Activated T-cell treated with anti-CD3 and anti-CD28 coated beads, Interleukin-2, amount 50 U/mL, for 24 hours (primary cell): ENCODE measurements around the gene G6PD.

Experiments
- DNase-seq: peaks from one replicate; pipeline ENCODE4 v3.0.0-alpha.2; 2020
- H3K27ac Mint-ChIP-seq: 2 replicates; pipeline ENCODE4 v1.8.0; 2020; ENCODE audit warnings: mild to moderate bottlenecking, mixed read lengths
- H3K27me3 Mint-ChIP-seq: 2 replicates; pipeline ENCODE4 v1.8.0; 2020; ENCODE audit warnings: mixed read lengths
- H3K36me3 Mint-ChIP-seq: 2 replicates; pipeline ENCODE4 v1.8.0; 2020; ENCODE audit warnings: low read depth, mixed read lengths
- H3K4me1 Mint-ChIP-seq: 2 replicates; pipeline ENCODE4 v1.8.0; 2020; ENCODE audit warnings: low read depth, mixed read lengths
- H3K4me3 Mint-ChIP-seq: 2 replicates; pipeline ENCODE4 v1.8.0; 2020; ENCODE audit warnings: mild to moderate bottlenecking, moderate library complexity, mixed read lengths
- H3K9me3 Mint-ChIP-seq: 2 replicates; pipeline ENCODE4 v1.8.0; 2020; ENCODE audit warnings: mixed read lengths

The G6PD gene

DNA sequence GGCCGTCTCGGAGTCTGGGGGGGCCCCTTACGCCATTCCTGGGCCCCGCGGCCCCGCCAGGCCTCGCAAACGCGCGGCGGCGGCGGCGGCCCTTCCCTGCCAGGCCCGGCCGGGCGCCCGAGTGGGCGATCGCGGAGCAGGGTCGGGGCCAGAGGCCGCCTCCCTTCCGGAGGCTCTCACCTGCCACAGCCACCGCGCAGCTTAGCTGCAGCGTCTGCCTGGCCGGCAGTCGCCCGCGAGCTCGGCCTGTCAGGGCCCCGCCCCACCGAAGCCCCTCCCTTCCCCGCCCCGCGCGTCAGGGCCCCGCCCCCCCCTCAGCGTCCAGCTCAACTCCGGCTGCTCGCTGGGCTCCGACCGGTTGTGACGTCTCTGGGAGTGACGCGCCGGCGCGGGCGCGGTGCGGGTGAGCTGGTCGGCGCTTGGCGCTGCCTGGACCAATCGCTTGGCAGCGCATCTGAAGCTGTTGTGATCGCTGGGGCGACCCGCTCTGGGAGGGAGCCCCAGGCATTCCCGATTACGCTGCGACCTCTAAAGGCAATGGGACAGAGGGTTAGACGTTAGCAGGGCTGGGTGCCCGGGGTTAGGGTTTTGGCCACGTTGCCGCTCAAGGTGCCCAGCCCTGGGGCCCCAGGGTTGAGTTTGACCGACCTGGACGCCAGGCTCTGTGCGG lies 56.1 kb downstream of the G6PD start, which contains the start of gene SLC10A3:
Gene SLC10A3, minus strand, starts transcription at position 216 of the 670 bp plus-strand sequence. CDS start 1,689 bp downstream, outside the sequence.
- Mint-ChIP-seq H3K4me1 (peaks cover 25% of the 10 kb centered on the region), H3K36me3 (peaks cover 30% of the 10 kb centered on the region), H3K27me3 (peaks cover 4% of the 10 kb centered on the region), H3K27ac (peak within 1 kb of the TSS; percentile 92), H3K4me3 (peak within 1 kb of the TSS; percentile 87), H3K9me3 (no peaks in the 10 kb centered on the region)
- DNase-seq, result peak; percentile 89

DNA sequence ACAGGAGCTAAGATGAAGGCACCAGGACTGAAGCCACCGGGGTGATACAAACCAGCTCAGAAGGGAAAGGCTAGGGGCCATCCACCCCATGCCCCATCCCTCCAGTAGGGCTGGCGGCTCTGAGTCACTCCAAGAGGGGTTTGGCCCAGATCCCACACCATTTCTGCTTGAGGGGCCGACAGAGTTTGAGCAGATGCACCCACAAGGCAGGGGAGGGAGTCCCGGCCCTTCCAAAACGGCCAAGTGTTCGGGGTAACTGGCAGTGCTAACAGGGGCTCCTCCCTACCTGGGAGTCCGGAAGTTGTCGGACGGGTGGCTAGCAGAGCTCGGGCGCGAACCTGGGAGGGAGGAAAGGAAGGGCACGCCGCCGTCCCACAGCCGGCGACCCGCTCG lies 56.6 kb downstream of the G6PD start:
- H3K27ac Mint-ChIP-seq, result peak overlapping the region; percentile 91
- H3K9me3 Mint-ChIP-seq, result no peaks in the 10 kb centered on the region
- DNase-seq, result no peak

DNA sequence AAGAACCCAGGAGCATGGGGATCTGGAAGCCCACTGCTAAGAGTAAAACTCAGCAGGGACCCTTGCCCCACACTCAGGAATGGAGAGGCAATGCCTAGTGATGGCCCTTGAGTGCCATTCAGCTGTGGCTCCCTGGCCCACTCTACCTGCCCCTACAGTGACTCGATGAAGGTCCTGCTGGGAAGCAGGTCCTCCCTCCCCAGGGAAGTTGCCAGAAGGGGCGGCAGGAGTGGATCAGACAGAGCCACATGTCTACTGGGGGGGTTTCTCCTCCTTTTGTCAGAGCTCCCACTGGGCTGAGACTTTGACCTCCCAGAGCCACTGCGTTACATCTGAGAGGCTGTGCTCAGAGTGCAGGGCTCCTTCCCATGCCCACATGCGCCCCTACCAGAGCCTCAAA lies 57.5 kb downstream of the G6PD start:
- H3K27me3 Mint-ChIP-seq, result peaks cover 4% of the 10 kb centered on the region
- no peaks in the 10 kb centered on the region for H3K9me3 Mint-ChIP-seq
- H3K27ac Mint-ChIP-seq, result peak overlapping the region; percentile 91
- H3K4me1 Mint-ChIP-seq, result peaks cover 32% of the 10 kb centered on the region
- peaks cover 44% of the 10 kb centered on the region for H3K36me3 Mint-ChIP-seq
- no peak for DNase-seq
- peak overlapping the region; percentile 86 for H3K4me3 Mint-ChIP-seq

More for the DNA sequence above, 56.6 kb downstream of the G6PD start:
- H3K36me3 Mint-ChIP-seq, result peaks cover 35% of the 10 kb centered on the region
- peaks cover 4% of the 10 kb centered on the region for H3K27me3 Mint-ChIP-seq
- H3K4me1 Mint-ChIP-seq, result peaks cover 27% of the 10 kb centered on the region
- peak overlapping the region; percentile 86 for H3K4me3 Mint-ChIP-seq

DNA sequence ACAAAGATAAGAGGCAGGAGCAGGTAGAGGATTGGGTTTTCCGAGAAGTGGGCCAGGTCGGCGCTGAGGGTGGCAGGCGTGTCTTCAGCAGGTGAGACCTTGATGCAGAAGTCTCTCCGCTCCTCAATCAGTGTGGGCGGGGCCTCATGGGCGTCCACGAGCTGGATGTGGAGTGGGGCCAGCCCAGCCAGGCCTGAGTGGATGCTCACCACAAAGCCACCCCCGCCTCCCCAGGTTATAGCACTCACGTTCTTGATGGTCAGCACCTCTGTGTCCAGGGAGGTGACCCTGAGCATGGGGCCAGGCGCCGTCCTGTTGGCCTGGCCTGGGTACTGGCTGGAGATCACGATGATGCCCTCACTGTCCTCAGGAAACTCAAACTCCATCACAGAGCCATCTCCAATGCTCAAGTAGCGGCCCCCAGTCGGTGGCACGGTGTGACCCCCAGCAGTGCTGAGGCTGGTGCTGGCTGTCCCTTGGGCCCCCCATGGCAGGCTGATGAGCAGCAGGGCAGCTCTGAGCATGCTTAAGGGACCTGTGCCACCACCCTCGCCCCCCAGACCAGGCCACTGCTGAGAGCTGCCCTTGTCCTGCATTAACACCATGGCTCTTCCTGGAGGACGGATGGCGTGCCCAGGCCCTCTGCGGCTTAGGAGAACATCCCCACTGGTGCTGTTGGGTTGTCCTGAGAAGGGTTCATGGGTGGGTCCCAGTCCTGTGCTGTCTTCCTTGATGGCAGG lies 58.1 kb downstream of the G6PD start:
- H3K4me3 Mint-ChIP-seq, result no peak overlapping the region
- peaks cover 38% of the 10 kb centered on the region for H3K4me1 Mint-ChIP-seq
- H3K36me3 Mint-ChIP-seq, result peaks cover 50% of the 10 kb centered on the region
- no peak for DNase-seq
- no peak overlapping the region for H3K27ac Mint-ChIP-seq
- no peaks in the 10 kb centered on the region for H3K9me3 Mint-ChIP-seq
- H3K27me3 Mint-ChIP-seq, result peaks cover 7% of the 10 kb centered on the region

DNA sequence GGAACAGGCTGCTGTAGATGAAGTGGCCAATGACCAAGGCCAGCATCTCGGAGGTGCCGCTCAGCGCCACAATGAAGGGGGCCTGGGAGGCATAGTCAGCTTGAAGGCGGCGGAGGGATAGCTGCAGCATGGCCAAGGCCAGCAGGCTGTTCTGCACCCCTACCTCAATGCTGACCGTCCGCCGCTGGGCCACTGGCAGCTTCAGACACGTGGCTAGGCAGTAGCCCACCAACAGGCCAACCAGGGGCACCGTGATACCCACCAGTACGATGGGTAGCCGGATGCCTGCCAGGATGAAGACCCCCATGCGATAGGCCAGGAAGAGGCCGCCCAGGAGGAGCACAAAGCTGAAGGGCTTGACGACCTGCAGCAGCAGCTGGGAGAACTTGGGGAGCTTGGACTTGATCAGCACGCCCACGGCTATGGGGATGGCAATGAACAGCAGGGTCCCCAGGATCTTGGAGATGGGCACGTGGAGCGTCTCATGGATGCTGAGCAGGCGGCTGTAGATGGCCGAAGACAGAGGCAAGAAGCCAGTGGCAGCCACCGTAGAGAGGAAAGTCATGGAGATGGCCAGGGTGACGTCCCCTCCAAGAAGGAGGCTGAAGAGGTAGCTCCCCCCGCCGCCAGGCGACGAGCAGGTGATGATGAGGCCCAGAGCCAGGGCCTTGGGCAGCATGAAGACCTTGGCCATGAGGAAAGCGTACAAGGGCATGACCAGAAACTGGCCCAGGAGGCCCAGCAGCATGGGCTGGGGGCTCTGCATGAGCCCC lies 58.9 kb downstream of the G6PD start:
- no peak overlapping the region for H3K27ac Mint-ChIP-seq
- DNase-seq, result no peak
- no peaks in the 10 kb centered on the region for H3K9me3 Mint-ChIP-seq
- H3K27me3 Mint-ChIP-seq, result peaks cover 8% of the 10 kb centered on the region
- peaks cover 42% of the 10 kb centered on the region for H3K4me1 Mint-ChIP-seq
- peak overlapping the region; percentile 77 for H3K4me3 Mint-ChIP-seq
- peaks cover 55% of the 10 kb centered on the region for H3K36me3 Mint-ChIP-seq

DNA sequence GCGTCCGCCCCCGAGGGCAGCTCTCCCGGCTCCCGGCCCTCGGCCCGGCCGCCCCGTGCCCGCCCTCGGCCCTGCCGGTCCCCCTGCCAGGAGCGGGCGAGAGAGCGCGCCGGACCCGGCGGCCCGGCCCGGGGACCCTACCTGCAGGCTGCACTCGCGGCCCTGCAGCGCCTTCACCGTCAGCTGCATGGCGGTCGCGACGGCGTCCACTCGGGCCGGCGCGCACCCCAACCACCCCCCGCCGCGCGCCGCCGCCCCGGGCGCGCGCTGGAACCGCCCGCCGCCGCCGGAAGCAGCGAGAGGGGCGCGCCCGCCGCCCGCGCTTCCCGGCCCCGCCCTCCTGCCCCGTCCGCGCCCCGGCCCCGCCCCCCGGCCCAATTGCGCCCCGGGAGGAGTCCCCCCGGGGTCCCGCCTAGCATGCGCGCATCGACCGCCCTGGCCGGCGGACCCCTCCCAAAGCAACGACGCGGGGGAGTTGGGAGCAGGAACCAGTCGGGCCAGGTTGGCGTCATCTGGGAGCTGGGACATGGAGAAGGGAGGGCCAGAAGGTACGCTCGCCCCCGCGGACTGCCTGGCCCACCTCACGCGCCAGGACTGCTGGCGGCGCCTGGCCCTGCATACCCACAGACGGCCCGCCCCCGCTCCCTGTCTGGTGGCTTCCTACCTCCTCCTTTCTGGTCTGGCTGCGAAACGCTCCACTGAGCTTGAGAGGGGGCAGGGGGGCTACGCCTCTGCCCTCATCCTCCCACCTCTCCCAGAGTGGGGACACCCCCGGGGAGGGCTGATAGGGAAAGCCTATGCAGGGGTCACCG lies 60.0 kb downstream of the G6PD start, which contains the start of gene UBL4A:
Gene UBL4A, minus strand, starts transcription at position 220 of the 812 bp plus-strand sequence. Its CDS starts 31 bp downstream, at position 189.
- H3K36me3 Mint-ChIP-seq, result peaks cover 55% of the 10 kb centered on the region
- peak within 1 kb of the TSS; percentile 78 for H3K4me3 Mint-ChIP-seq
- H3K27me3 Mint-ChIP-seq, result peaks cover 17% of the 10 kb centered on the region
- peak within 1 kb of the TSS; percentile 85 for H3K27ac Mint-ChIP-seq
- DNase-seq, result peak; percentile 77
- H3K9me3 Mint-ChIP-seq, result no peaks in the 10 kb centered on the region
- H3K4me1 Mint-ChIP-seq, result peaks cover 42% of the 10 kb centered on the region

DNA sequence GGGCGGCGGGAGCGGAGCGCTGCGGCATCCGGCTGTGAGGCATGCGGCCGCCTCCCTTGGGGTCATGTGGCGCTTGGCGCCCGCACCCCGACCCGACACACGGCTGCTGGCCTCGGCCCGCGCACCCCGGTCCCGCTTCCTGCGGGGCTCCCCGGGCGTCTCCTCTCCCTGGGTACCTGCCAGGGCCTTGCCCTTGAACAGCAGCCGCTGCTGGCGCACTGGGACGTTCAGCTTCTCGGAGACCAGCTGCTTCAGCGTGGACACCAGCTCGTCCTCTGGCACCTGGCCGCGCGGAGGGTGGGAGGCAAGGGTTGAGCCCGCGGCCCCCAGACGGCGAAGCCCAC lies 60.6 kb downstream of the G6PD start:
- Mint-ChIP-seq H3K9me3 (no peaks in the 10 kb centered on the region), H3K27ac (no peak overlapping the region), H3K4me3 (peak overlapping the region; percentile 78), H3K36me3 (peaks cover 55% of the 10 kb centered on the region), H3K4me1 (peaks cover 39% of the 10 kb centered on the region), H3K27me3 (peaks cover 19% of the 10 kb centered on the region)
- peak; percentile 61 for DNase-seq

DNA sequence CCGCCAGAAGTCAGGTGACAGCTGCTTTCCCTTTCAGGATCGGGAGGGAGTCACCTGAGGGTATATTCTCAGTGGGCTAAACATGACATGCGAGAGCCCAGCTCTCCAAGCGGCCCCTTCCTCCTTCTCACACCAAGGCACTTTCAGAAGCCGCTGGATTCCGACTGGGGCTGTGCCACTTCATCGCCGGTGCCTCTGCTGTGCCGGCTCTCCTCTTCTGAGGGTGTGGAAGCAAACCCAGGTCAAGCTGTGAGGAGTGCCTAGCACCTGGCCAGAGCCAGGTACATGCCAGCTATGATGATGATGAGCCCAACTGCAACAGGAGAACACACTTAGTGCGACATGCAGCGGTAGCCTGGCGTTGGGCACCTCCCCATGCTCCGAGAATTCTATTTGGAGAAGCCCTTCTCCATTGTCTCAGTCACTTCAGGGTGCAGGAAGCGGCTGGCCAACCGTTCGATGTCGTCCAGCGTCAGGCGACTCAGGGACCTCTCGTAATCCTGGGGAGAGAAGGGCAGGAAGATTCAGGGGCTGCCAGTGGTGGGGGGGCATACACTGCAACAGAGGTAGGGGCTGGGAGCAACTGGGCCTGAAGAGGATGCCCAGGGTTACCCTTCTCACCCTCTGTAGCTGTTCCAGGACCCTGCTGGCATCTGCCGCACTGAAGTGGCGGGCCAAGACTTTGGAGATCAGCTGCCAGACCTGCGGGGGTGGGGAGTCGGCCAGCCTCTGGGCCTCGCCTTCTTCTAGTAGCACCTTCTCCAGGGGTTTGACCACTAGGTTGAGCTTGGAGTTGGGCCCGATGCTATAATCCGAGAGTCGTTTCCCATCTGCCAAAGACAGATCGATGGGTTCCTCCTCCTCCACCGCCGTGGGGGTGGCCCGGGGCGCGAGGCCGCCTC lies 61.2 kb downstream of the G6PD start:
- peaks cover 19% of the 10 kb centered on the region for H3K27me3 Mint-ChIP-seq
- H3K9me3 Mint-ChIP-seq, result no peaks in the 10 kb centered on the region

DNA sequence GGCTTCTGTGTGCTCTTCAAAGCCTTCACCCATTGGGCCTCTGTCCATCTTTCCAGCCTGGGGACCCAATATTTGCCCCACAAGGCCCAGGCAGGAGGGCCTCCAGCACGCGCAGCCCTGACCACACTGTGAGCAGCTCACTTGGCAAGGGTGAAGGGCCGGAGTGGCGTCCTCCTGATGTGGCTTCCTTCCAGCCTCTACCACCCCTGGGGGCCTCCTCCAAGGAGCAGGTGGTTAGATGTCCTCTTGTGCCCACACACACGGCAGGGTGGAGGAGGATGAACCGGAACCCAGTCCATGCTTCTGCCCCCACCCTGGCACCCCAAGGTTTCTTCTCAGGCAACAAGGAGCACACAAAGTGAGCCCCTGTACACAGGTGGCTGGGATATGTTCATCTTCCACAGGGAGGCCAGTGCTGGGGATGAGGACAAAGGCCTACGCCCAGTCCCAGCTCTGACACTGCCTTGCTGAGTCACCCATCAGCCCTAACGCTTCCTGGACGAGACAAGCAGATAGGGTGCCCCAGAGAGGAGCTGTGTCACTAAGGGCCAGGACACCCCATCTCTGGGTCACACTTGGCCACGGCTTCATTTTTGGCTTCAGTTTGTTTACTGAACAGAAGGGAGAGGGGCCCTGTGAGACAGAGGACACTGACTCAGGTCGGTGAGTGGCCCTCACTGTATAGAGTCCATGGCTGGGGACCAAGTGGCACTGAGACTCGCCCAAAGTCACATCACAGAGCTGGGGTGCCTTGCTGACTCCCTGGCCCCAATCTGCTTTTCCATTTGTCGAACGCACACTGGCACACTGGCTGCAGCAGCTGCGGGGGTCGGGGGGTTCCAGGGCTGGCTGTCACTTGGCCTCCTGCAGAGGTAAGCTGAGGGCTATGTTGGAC lies 62.1 kb downstream of the G6PD start:
- peaks cover 19% of the 10 kb centered on the region for H3K27me3 Mint-ChIP-seq
- no peak for DNase-seq
- H3K36me3 Mint-ChIP-seq, result peaks cover 48% of the 10 kb centered on the region
- H3K9me3 Mint-ChIP-seq, result no peaks in the 10 kb centered on the region
- H3K27ac Mint-ChIP-seq, result peak overlapping the region; percentile 61
- H3K4me3 Mint-ChIP-seq, result peak overlapping the region; percentile 78
- peaks cover 40% of the 10 kb centered on the region for H3K4me1 Mint-ChIP-seq

More for the DNA sequence above, 61.2 kb downstream of the G6PD start:
- peaks cover 55% of the 10 kb centered on the region for H3K36me3 Mint-ChIP-seq
- peaks cover 39% of the 10 kb centered on the region for H3K4me1 Mint-ChIP-seq
- H3K4me3 Mint-ChIP-seq, result peak overlapping the region; percentile 78
- no peak for DNase-seq
- peak overlapping the region; percentile 61 for H3K27ac Mint-ChIP-seq

DNA sequence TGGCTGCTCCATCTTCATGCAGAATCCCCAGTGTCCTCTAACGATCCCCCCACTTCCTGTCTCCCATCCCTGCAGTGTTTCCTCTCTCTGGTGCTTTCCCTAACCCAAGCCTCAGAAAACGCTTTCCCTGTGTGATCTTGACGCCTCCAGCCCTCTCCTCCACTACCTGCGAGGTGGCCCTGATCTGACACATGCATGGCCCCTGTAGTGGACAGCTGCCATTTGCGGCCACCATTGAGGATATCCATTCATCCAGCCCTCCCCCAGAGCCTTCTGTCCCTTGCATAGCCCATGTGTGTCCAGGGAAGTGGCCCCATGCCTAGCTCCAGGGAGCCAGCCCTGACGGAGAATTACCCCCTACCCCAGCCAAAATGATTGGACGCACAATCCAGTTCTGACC lies 63.3 kb downstream of the G6PD start:
- peaks cover 41% of the 10 kb centered on the region for H3K36me3 Mint-ChIP-seq
- no peaks in the 10 kb centered on the region for H3K9me3 Mint-ChIP-seq
- peaks cover 33% of the 10 kb centered on the region for H3K4me1 Mint-ChIP-seq
- peak overlapping the region; percentile 13 for H3K4me3 Mint-ChIP-seq
- H3K27ac Mint-ChIP-seq, result peak overlapping the region; percentile 67
- DNase-seq, result no peak
- peaks cover 19% of the 10 kb centered on the region for H3K27me3 Mint-ChIP-seq

DNA sequence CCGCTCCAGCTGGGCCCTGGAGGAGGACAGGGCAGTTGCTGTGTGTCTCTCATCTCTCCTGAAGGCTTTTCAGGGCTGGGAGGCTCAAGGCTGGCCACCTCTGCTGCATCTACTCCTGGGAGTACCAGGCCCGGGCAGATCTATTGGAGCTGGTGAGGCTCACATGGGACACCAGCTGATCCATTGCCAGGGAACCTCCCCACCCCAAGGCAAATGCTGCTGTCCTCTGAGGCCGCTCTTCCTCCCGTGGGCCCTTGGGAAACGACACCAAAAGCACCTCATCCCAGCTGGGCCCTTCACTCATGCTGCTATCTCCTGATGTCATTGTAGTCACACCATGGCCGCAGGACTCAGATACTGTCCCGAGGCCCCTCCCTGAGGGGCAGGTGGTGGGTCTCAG lies 63.9 kb downstream of the G6PD start:
- Mint-ChIP-seq H3K4me1 (peaks cover 29% of the 10 kb centered on the region), H3K4me3 (no peak overlapping the region), H3K36me3 (peaks cover 36% of the 10 kb centered on the region), H3K27ac (no peak overlapping the region), H3K9me3 (no peaks in the 10 kb centered on the region), H3K27me3 (peaks cover 15% of the 10 kb centered on the region)
- no peak for DNase-seq

DNA sequence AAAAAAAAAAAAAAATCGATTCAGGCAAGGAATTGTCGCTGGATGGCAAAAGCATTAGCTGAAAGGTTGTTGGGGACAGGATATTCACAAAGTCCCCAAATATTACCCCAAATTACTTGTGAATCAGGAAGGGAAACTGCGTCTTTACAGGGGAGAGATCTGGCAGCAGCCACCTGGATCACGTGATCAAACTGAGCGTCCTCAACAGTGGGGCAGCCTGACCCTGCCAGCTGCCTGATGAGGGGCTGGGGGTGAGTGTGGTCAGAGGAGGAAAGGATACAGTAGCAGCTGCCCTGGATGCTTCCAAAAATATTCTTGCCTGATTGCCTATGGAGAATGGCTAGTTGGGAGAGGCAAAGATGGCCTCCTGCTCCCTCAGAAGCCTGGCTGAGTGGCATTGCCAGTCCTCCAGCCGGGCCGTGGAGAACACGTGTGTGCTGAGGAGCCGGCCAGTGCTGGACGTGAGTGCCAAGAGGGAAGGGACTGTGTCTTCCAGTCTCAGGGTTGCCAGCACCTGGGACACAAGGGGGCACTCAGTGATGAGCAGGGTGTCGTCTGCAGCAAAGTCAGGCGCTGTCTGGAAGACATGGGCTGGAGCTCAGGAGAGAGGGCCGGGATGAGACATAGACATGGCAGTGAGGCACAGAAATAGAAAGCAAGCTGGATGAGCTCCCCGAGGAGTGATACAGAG lies 64.6 kb downstream of the G6PD start:
- Mint-ChIP-seq H3K9me3 (no peaks in the 10 kb centered on the region), H3K4me3 (no peak overlapping the region), H3K4me1 (peaks cover 34% of the 10 kb centered on the region), H3K36me3 (peaks cover 28% of the 10 kb centered on the region), H3K27me3 (peaks cover 14% of the 10 kb centered on the region), H3K27ac (no peak overlapping the region)
- DNase-seq, result no peak
